ENCODE measurements around the gene NEUROD2.

The NEUROD2 gene

DNA sequence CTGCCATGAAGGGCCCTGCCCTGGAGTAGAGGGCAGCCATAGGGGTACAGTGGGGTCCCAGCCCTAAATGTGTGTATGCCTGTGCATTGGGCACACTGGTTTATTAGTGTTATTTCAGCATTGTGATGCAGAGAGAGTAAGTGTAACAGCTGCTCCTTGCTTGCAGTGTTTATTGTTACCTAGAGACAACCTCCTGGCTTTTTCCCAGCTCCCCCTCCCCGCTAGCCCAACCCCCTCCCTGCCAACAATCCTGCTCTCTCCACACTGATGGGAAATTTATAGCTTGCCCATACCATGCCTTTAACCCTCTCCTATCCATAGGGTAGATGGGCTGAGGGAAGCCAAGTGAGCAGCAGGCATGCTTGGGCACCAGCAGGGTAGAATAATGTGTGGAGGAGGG is 51.3 kb downstream of the NEUROD2 start:
- no peaks in the 10 kb centered on the region for H3K9me3 ChIP-seq (ENCODE audit: control insufficient read depth, insufficient read depth, low read length)
- no peak overlapping the region for H3K9ac ChIP-seq (ENCODE audit: low read depth, low read length)
- H3K27me3 ChIP-seq (ENCODE audit: control insufficient read depth, insufficient read depth, low read length) = no peaks in the 10 kb centered on the region
- H3K4me3 ChIP-seq (ENCODE audit: low read depth, low read length) = no peak overlapping the region
- no peaks in the 10 kb centered on the region for H3K36me3 ChIP-seq (ENCODE audit: control insufficient read depth, insufficient read depth, low read length)
- H3K4me1 ChIP-seq (ENCODE audit: control insufficient read depth, insufficient read depth, low read length) = peaks cover 6% of the 10 kb centered on the region

DNA sequence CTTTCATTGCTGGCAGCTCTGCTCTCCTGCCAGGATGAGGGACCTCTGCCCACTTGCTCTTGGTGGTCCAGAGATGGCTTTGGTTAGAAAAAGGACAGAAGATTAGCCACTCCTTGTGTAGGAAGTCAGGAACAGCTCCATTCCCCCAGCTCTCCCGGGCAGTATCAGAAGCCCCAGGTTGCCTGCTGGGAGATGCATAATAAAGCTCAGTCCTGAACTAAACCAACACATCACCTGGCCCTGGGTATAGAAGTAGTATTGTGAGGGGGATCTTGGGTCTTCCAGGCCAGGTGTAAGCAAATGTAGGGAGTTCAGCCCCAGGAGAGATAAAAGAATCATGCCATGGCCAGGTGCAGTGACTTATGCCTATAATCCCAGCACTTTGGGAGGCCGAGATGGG is 52.4 kb downstream of the NEUROD2 start:
- Histone ChIP-seq H3K4me3 (ENCODE audit: low read depth, low read length) (no peak overlapping the region), H3K36me3 (ENCODE audit: control insufficient read depth, insufficient read depth, low read length) (no peaks in the 10 kb centered on the region), H3K4me1 (ENCODE audit: control insufficient read depth, insufficient read depth, low read length) (peaks cover 6% of the 10 kb centered on the region)

More for the DNA sequence above, 52.4 kb downstream of the NEUROD2 start:
- Histone ChIP-seq H3K27me3 (ENCODE audit: control insufficient read depth, insufficient read depth, low read length) (no peaks in the 10 kb centered on the region), H3K9me3 (ENCODE audit: control insufficient read depth, insufficient read depth, low read length) (no peaks in the 10 kb centered on the region), H3K9ac (ENCODE audit: low read depth, low read length) (no peak overlapping the region)

Data from iPS-15b (cell line).